AG08395 (cell line): Measurements from ENCODE around the gene CASP8.
A peak's percentile ranks its signal among the peaks of the same experiment; 100 is the strongest.
"Not testable (repeated sequence)": the region's sequence is repeated elsewhere in the genome, so short reads cannot be mapped to it uniquely, and the experiment has no call there.

Experiments used
- DNase-seq: peaks from one replicate; pipeline ENCODE4 v3.0.0; 2012; ENCODE audit warnings: mixed read lengths, low spot score

CASP8 gene

GRCh38 chr2:201270293-201271001, 10.1 kb downstream of the CASP8 start:
- DNase-seq: no peak

- no peak for DNase-seq
These were observed 11.6 kb downstream of the CASP8 start for GRCh38 chr2:201271917-201272316.

- DNase-seq: no peak
These were observed 13.1 kb downstream of the CASP8 start for GRCh38 chr2:201273330-201273983.

- no peak for DNase-seq
These were observed 14.7 kb downstream of the CASP8 start for GRCh38 chr2:201275069-201275468.

- DNase-seq: no peak
These were observed 15.7 kb downstream of the CASP8 start for GRCh38 chr2:201275990-201276389.

- no peak for DNase-seq
These were observed 16.2 kb downstream of the CASP8 start for GRCh38 chr2:201276511-201276910.

GRCh38 chr2:201279079-201279478, 18.7 kb downstream of the CASP8 start:
- no peak for DNase-seq

- peak; percentile 3 for DNase-seq
These were observed 20.1 kb downstream of the CASP8 start for GRCh38 chr2:201280191-201281040.

- no peak for DNase-seq
These were observed 25.2 kb downstream of the CASP8 start for GRCh38 chr2:201285499-201285898.

- DNase-seq: not testable (repeated sequence)
These were observed 30.3 kb downstream of the CASP8 start for GRCh38 chr2:201290457-201291148.

- DNase-seq: peak; percentile 11
These were observed 38.2 kb downstream of the CASP8 start for GRCh38 chr2:201298462-201299052.

- not testable (repeated sequence) for DNase-seq
These were observed 39.6 kb downstream of the CASP8 start for GRCh38 chr2:201299929-201300328.

- no peak for DNase-seq
These were observed 47.5 kb downstream of the CASP8 start for GRCh38 chr2:201307876-201308275.

- DNase-seq: no peak
These were observed 48.6 kb downstream of the CASP8 start for GRCh38 chr2:201308914-201309313.

- DNase-seq: no peak
These were observed 53.0 kb downstream of the CASP8 start for GRCh38 chr2:201313362-201313761.

GRCh38 chr2:201319511-201319910, 59.2 kb downstream of the CASP8 start:
- DNase-seq: no peak

GRCh38 chr2:201320257-201320656, 59.9 kb downstream of the CASP8 start:
- DNase-seq: no peak

- DNase-seq: no peak
These were observed 60.4 kb downstream of the CASP8 start for GRCh38 chr2:201320701-201321100.

- no peak for DNase-seq
These were observed 62.4 kb downstream of the CASP8 start for GRCh38 chr2:201322772-201323171.

- no peak for DNase-seq
These were observed 67.3 kb downstream of the CASP8 start for GRCh38 chr2:201327678-201328077.

- DNase-seq: no peak
These were observed 69.1 kb downstream of the CASP8 start for GRCh38 chr2:201329409-201329808.
